Measurements from ENCODE around the gene ZHX3. TPM values are rescaled to one million over a fixed set of nuclear protein-coding genes. Genes with fewer than 3 reads are reported as not detected.

Gene ZHX3
- total and polyA plus RNA-seq, 2 of the 13 experiments (the other 11 are each of a cell fraction or from before 2014, with no cell fraction given), result 8.4 to 11.7 TPM

- TF ChIP-seq, protein P1, sequence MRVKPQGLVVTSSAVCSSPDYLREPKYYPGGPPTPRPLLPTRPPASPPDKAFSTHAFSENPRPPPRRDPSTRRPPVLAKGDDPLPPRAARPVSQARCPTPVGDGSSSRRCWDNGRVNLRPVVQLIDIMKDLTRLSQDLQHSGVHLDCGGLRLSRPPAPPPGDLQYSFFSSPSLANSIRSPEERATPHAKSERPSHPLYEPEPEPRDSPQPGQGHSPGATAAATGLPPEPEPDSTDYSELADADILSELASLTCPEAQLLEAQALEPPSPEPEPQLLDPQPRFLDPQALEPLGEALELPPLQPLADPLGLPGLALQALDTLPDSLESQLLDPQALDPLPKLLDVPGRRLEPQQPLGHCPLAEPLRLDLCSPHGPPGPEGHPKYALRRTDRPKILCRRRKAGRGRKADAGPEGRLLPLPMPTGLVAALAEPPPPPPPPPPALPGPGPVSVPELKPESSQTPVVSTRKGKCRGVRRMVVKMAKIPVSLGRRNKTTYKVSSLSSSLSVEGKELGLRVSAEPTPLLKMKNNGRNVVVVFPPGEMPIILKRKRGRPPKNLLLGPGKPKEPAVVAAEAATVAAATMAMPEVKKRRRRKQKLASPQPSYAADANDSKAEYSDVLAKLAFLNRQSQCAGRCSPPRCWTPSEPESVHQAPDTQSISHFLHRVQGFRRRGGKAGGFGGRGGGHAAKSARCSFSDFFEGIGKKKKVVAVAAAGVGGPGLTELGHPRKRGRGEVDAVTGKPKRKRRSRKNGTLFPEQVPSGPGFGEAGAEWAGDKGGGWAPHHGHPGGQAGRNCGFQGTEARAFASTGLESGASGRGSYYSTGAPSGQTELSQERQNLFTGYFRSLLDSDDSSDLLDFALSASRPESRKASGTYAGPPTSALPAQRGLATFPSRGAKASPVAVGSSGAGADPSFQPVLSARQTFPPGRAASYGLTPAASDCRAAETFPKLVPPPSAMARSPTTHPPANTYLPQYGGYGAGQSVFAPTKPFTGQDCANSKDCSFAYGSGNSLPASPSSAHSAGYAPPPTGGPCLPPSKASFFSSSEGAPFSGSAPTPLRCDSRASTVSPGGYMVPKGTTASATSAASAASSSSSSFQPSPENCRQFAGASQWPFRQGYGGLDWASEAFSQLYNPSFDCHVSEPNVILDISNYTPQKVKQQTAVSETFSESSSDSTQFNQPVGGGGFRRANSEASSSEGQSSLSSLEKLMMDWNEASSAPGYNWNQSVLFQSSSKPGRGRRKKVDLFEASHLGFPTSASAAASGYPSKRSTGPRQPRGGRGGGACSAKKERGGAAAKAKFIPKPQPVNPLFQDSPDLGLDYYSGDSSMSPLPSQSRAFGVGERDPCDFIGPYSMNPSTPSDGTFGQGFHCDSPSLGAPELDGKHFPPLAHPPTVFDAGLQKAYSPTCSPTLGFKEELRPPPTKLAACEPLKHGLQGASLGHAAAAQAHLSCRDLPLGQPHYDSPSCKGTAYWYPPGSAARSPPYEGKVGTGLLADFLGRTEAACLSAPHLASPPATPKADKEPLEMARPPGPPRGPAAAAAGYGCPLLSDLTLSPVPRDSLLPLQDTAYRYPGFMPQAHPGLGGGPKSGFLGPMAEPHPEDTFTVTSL (CRISPR knock-in tag; IDR thresholded peaks at IDR 0.05; ENCODE audit: borderline replicate concordance), result no peak
- TF ChIP-seq, protein P2, sequence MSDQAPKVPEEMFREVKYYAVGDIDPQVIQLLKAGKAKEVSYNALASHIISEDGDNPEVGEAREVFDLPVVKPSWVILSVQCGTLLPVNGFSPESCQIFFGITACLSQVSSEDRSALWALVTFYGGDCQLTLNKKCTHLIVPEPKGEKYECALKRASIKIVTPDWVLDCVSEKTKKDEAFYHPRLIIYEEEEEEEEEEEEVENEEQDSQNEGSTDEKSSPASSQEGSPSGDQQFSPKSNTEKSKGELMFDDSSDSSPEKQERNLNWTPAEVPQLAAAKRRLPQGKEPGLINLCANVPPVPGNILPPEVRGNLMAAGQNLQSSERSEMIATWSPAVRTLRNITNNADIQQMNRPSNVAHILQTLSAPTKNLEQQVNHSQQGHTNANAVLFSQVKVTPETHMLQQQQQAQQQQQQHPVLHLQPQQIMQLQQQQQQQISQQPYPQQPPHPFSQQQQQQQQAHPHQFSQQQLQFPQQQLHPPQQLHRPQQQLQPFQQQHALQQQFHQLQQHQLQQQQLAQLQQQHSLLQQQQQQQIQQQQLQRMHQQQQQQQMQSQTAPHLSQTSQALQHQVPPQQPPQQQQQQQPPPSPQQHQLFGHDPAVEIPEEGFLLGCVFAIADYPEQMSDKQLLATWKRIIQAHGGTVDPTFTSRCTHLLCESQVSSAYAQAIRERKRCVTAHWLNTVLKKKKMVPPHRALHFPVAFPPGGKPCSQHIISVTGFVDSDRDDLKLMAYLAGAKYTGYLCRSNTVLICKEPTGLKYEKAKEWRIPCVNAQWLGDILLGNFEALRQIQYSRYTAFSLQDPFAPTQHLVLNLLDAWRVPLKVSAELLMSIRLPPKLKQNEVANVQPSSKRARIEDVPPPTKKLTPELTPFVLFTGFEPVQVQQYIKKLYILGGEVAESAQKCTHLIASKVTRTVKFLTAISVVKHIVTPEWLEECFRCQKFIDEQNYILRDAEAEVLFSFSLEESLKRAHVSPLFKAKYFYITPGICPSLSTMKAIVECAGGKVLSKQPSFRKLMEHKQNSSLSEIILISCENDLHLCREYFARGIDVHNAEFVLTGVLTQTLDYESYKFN (CRISPR knock-in tag; conservative IDR thresholded peaks at IDR 0.05), result peak; percentile 71
- no peak for TF ChIP-seq ELF1 (CRISPR knock-in tag; IDR thresholded peaks at IDR 0.05)
- TF ChIP-seq ZNF224 (CRISPR knock-in tag; IDR thresholded peaks at IDR 0.05), result 0 out of 2 replicates have a peak, but pooled peaks have one; percentile 64
- TF ChIP-seq KMT2B (CRISPR knock-in tag; IDR thresholded peaks at IDR 0.05), result peak; percentile 41; the same call in 1 of the 2 replicates
- no peak for TF ChIP-seq FOXK2 (IDR thresholded peaks at IDR 0.05)
- no peak for TF ChIP-seq BRD4 (CRISPR knock-in tag; IDR thresholded peaks at IDR 0.05)
- TF ChIP-seq ZIK1 (CRISPR knock-in tag; IDR thresholded peaks at IDR 0.05; ENCODE audit: borderline replicate concordance, low read depth), result 0 out of 2 replicates have a peak, but pooled peaks have one; percentile 24
- TF ChIP-seq, protein P3, sequence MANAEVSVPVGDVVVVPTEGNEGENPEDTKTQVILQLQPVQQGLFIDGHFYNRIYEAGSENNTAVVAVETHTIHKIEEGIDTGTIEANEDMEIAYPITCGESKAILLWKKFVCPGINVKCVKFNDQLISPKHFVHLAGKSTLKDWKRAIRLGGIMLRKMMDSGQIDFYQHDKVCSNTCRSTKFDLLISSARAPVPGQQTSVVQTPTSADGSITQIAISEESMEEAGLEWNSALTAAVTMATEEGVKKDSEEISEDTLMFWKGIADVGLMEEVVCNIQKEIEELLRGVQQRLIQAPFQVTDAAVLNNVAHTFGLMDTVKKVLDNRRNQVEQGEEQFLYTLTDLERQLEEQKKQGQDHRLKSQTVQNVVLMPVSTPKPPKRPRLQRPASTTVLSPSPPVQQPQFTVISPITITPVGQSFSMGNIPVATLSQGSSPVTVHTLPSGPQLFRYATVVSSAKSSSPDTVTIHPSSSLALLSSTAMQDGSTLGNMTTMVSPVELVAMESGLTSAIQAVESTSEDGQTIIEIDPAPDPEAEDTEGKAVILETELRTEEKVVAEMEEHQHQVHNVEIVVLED (CRISPR knock-in tag; IDR thresholded peaks at IDR 0.05; ENCODE audit: borderline replicate concordance), result peak; percentile 80
- no peak; the same call in none of the 2 replicates for TF ChIP-seq ERF (CRISPR knock-in tag; IDR thresholded peaks at IDR 0.05)
- TF ChIP-seq ISX (CRISPR knock-in tag; conservative IDR thresholded peaks at IDR 0.05), result no peak
- no peak; the same call in 1 of the 2 replicates for TF ChIP-seq ZNF12 (CRISPR knock-in tag; IDR thresholded peaks at IDR 0.05)
- peak; percentile 92 for TF ChIP-seq SP5 (CRISPR knock-in tag; IDR thresholded peaks at IDR 0.05; ENCODE audit: borderline replicate concordance, low read depth)
- no peak for TF ChIP-seq MAFF (IDR thresholded peaks at IDR 0.05; ENCODE audit: low read depth, low read length)
Observed at GRCh38 chr20:41317546-41318270, at the start of gene ZHX3 (continued).
